Adrenal gland (tissue), 12 donors: ENCODE data around the gene MAPK10. TPM values are rescaled to one million over a fixed set of nuclear protein-coding genes. Genes with fewer than 3 reads are reported as not detected.

Experiments
- DNase-seq, 7 donors: peaks; one replicate each; pipeline ENCODE4 v3.0.0-alpha.2; 2019 to 2020
- H3K27ac ChIP-seq, 5 donors: fragments of 200-600 bp; sonication (generic) in 4 of 5; 1 replicate in 3 of 5; 2 replicates in 2 of 5; pipeline versions ENCODE4 v1.5.1 to v1.8.0; 2016 to 2020; ENCODE audit warnings: mild to moderate bottlenecking in 1 of 5
- H3K27me3 ChIP-seq: fragments of 200-600 bp; 2 replicates; pipeline ENCODE4 v1.8.0; 2021
- H3K36me3 ChIP-seq, 2 donors: fragments of 200-600 bp; replicated peaks in 1 of 2; 1 replicate in 1 of 2; 2 replicates in 1 of 2; pipeline versions ENCODE4 v1.5.1 to v1.8.0; 2018 to 2022
- H3K4me1 ChIP-seq, 2 donors: fragments of 200-600 bp; replicated peaks in 1 of 2; 1 replicate in 1 of 2; 2 replicates in 1 of 2; pipeline versions ENCODE4 v1.5.1 to v1.8.0; 2018 to 2021
- H3K4me3 ChIP-seq, 4 donors: fragments of 200-600 bp; sonication (generic) in 3 of 4; one replicate each; pipeline ENCODE4 v1.5.1; 2016 to 2018
- H3K9me3 ChIP-seq, 3 donors: fragments of 200-600 bp; sonication (generic) in 1 of 3; replicated peaks in 1 of 3; 1 replicate in 2 of 3; 2 replicates in 1 of 3; pipeline versions ENCODE4 v1.5.1 to v1.8.0; 2016 to 2021
- POLR2A ChIP-seq, 2 donors: fragments of 450-650 bp; IDR thresholded peaks; one replicate each; pipeline ENCODE4 v1.6.1; 2017; ENCODE audit warnings: antibody characterized with exemption in 2 of 2, mild to moderate bottlenecking in 2 of 2, moderate library complexity in 1 of 2
- WGBS, 4 donors: extraction: QIAGEN DNeasy Blood & Tissue Kit in 2 of 4; methylation state at CpG; one replicate each; pipeline versions ENCODE4 v1.1.5 to v1.1.7; 2013 to 2017; 5-methylcytosine and 5-hydroxymethylcytosine counted together
- intact Hi-C, 2 donors: fragments of 100-400 bp; cut with DNase I; formaldehyde crosslinking; loops; one replicate each; pipeline versions ENCODE4 v1.14.1 to v1.15.0; 2022 to 2023
- polyA plus RNA-seq, 3 donors: library from polyadenylated mRNA; stranded (reverse); fragments of 200-250 nt in 2 of 3; fragments of 350-450 nt in 1 of 3; fragmentation: Illumina TruSeq in 1 of 3; extraction: RNeasy Lipid Tissue Mini Kit (QIAGEN cat#74804) in 1 of 3; gene quantifications; one replicate each; pipeline ENCODE4 v1.2.3, GENCODE V29; 2013 to 2014
- total RNA-seq, 9 donors: library from RNA; depleted of rRNA in 4 of 9; stranded (reverse); fragments of >200 nt in 4 of 9; fragments of 120-200 nt in 1 of 9; fragmentation: NEBNext Ultra II Directional in 1 of 9; extraction: Animal tissue kit (Norgen Biotek cat#: 25700) in 1 of 9; gene quantifications; one replicate each; pipeline versions ENCODE4 v1.1.0 to v1.2.4, GENCODE V29; 2013 to 2023
- TF ChIP-seq, protein P1 (sequence below), 6 experiments: fragments of 450-650 bp in 4 of 6; fragments of 200-600 bp in 2 of 6; sonication (generic) in 1 of 6; IDR thresholded peaks; 1 replicate in 5 of 6; 2 replicates in 1 of 6; pipeline versions ENCODE4 v1.5.1 to v1.8.0; 2016 to 2021; ENCODE audit warnings: antibody characterized with exemption in 6 of 6, mild to moderate bottlenecking in 2 of 6, moderate library complexity in 1 of 6
- donor health status: healthy with polysubstance abuse.
- donor health status: Bipolar disorder and iron deficiency.
- donor health status: DM: yes; HTN: yes; CAD: no.
- donor health status: DM: no; HTN: no; CAD: no.
- donor health status: DM: no; HTN: no; CAD: no.
- donor health status: DM: yes; HTN: yes; CAD: no.

Gene MAPK10
- total and polyA plus RNA-seq, 12 donors = 11.6 to 160 (median 42.1) TPM

DNA sequence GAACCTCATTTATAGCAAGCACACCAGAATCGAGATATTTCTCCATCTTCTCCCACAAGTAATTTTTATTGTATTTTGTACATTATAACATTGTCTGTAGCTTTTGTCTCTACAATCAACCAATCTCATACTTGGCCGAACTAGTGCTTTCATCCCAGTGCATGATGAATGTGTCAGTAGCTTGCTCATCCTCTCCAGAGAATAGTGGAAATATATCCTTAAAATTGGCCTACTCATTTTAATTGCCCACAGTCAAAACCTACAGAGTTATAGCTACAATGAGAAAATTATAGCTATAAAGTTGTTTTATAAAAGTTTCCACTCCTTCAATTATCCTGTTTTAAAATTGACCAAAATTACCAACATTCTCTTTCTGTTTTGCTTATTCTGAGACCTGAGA is 103.8 kb downstream of the MAPK10 start:
- Histone ChIP-seq H3K27ac (no peak overlapping the region), H3K9me3 (no peaks in the 10 kb centered on the region), H3K36me3 (no peaks in the 10 kb centered on the region), H3K4me1 (no peaks in the 10 kb centered on the region), H3K27me3 (no peaks in the 10 kb centered on the region), H3K4me3 (no peak overlapping the region)
- intact Hi-C loops = no loop called here
- TF ChIP-seq, protein P1, sequence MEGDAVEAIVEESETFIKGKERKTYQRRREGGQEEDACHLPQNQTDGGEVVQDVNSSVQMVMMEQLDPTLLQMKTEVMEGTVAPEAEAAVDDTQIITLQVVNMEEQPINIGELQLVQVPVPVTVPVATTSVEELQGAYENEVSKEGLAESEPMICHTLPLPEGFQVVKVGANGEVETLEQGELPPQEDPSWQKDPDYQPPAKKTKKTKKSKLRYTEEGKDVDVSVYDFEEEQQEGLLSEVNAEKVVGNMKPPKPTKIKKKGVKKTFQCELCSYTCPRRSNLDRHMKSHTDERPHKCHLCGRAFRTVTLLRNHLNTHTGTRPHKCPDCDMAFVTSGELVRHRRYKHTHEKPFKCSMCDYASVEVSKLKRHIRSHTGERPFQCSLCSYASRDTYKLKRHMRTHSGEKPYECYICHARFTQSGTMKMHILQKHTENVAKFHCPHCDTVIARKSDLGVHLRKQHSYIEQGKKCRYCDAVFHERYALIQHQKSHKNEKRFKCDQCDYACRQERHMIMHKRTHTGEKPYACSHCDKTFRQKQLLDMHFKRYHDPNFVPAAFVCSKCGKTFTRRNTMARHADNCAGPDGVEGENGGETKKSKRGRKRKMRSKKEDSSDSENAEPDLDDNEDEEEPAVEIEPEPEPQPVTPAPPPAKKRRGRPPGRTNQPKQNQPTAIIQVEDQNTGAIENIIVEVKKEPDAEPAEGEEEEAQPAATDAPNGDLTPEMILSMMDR (IDR thresholded peaks at IDR 0.05) = no peak
- no peak for TF ChIP-seq POLR2A (IDR thresholded peaks at IDR 0.05)
- 71 to 86% (median 77%) methylated on average over 2 of the region's 2 CpGs for WGBS, 4 donors
- DNase-seq = no peak

DNA sequence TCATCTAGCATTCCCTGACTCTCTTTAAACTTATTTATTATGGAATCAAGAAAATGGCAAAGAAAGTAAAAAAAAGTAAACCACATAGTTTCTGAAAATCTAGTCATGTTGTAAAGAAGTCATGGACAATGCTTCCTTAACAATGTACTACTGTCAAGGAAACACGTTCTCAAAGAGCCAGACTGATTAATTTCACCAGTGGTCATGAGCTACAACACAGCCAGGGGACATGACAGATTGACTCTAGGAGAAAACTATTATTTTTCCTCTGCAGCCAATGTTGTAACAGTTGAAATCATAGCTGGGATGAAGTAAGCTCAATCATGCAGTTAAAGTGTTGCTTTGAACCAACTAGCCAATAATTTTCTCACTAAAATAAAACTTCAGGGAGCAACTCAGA is 109.2 kb downstream of the MAPK10 start:
- Histone ChIP-seq H3K27ac (no peak overlapping the region), H3K27me3 (no peaks in the 10 kb centered on the region), H3K36me3 (no peaks in the 10 kb centered on the region), H3K4me3 (no peak overlapping the region), H3K4me1 (no peaks in the 10 kb centered on the region), H3K9me3 (no peaks in the 10 kb centered on the region)
- no peak for DNase-seq
- 45 to 67% (median 56%) methylated on average over 1 of the region's 1 CpG for WGBS, 4 donors
- intact Hi-C loops = no loop called here
- TF ChIP-seq, protein P1 (IDR thresholded peaks at IDR 0.05) = no peak
- no peak for TF ChIP-seq POLR2A (IDR thresholded peaks at IDR 0.05)

DNA sequence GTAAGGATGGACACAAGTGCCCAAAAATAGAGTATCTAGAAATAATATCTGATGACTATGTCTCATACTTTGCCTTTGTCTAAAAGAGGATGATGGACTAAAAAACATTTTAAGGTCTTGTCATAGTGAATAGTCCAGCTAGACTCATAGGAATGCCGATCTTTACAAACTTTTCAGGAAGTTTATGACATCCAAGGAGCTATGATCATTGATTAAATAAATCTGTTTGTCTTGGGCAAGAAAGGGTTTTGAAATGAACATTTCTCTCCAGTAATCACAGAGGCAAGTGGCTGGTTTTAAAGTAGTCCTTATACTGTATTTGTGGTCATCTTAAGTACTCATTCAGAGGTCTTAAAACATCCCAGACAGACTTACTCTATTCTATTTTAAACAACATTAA is 109.8 kb downstream of the MAPK10 start:
- Histone ChIP-seq H3K36me3 (no peaks in the 10 kb centered on the region), H3K27ac (no peak overlapping the region), H3K27me3 (no peaks in the 10 kb centered on the region), H3K4me3 (no peak overlapping the region), H3K9me3 (no peaks in the 10 kb centered on the region), H3K4me1 (no peaks in the 10 kb centered on the region)
- no peak for DNase-seq
- intact Hi-C loops = no loop called here
- WGBS, 4 donors = 87 to 91% (median 89%) methylated on average over 1 of the region's 1 CpG
- TF ChIP-seq POLR2A (IDR thresholded peaks at IDR 0.05) = no peak
- TF ChIP-seq, protein P1 (IDR thresholded peaks at IDR 0.05) = no peak

DNA sequence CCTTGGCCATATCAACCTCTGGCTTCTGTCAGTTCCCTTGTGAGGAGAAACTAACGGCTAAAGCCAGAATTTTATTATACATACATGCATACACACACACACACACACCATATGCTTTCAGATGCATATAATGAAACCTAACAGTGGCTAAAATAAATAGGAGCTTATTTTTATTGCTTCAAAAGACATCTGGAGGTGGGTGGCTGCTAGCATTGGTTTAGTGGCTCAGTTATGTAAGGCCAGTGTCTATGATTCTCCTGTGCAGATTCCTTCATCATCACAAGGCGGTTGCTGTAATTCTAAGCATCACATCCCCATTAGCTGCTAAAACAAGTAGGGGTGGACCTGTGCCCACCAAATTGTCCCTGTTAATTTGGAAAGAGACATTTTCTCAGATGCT is 110.8 kb downstream of the MAPK10 start:
- no peaks in the 10 kb centered on the region for H3K9me3 ChIP-seq
- intact Hi-C loops = no loop called here
- no peaks in the 10 kb centered on the region for H3K36me3 ChIP-seq
- DNase-seq = no peak
- H3K4me3 ChIP-seq = no peak overlapping the region
- TF ChIP-seq POLR2A (IDR thresholded peaks at IDR 0.05) = no peak
- TF ChIP-seq, protein P1 (IDR thresholded peaks at IDR 0.05) = no peak
- no peaks in the 10 kb centered on the region for H3K4me1 ChIP-seq
- WGBS, 4 donors = 84 to 96% (median 93%) methylated on average over 2 of the region's 2 CpGs
- no peaks in the 10 kb centered on the region for H3K27me3 ChIP-seq
- no peak overlapping the region for H3K27ac ChIP-seq
